Hepatocyte (in vitro differentiated cells): Measurements from ENCODE around the gene CENPT. TPM values are rescaled to one million over a fixed set of nuclear protein-coding genes. Genes with fewer than 3 reads are reported as not detected.
"Not testable (repeated sequence)": the region's sequence is repeated elsewhere in the genome, so short reads cannot be mapped to it uniquely, and the experiment has no call there.

ENCODE experiments used
- DNase-seq: peaks from one replicate; pipeline ENCODE4 v3.0.0-alpha.2; 2016; ENCODE audit warnings: low spot score
- H2AFZ ChIP-seq: fragments of 200-600 bp; sonication (generic); 2 replicates; pipeline ENCODE4 v1.6.0; 2016; ENCODE audit warnings: antibody characterized with exemption, mild to moderate bottlenecking
- H3K27ac ChIP-seq: fragments of 200-600 bp; sonication (generic); 2 replicates; pipeline ENCODE4 v1.5.1; 2016; ENCODE audit warnings: mild to moderate bottlenecking
- H3K27me3 ChIP-seq: fragments of 200-600 bp; sonication (generic); 2 replicates; pipeline ENCODE4 v1.6.1; 2016
- H3K36me3 ChIP-seq: fragments of 200-600 bp; sonication (generic); replicated peaks from 2 replicates; pipeline ENCODE4 v1.5.1; 2016; ENCODE audit warnings: low read depth; ENCODE audit not compliant: insufficient read depth
- H3K4me1 ChIP-seq: fragments of 200-600 bp; sonication (generic); 2 replicates; pipeline ENCODE4 v1.5.1; 2016; ENCODE audit warnings: mild to moderate bottlenecking, moderate library complexity; ENCODE audit not compliant: insufficient read depth
- H3K4me2 ChIP-seq: fragments of 200-600 bp; sonication (generic); 2 replicates; pipeline ENCODE4 v1.6.0; 2016
- H3K4me3 ChIP-seq: fragments of 200-600 bp; sonication (generic); 2 replicates; pipeline ENCODE4 v1.5.1; 2016; ENCODE audit warnings: mild to moderate bottlenecking
- H3K79me2 ChIP-seq: fragments of 200-600 bp; sonication (generic); 2 replicates; pipeline ENCODE4 v1.6.0; 2017; ENCODE audit warnings: mild to moderate bottlenecking
- H3K9me2 ChIP-seq: fragments of 200-600 bp; sonication (generic); replicated peaks from 2 replicates; pipeline ENCODE4 v1.6.0; 2017; ENCODE audit warnings: mild to moderate bottlenecking; ENCODE audit not compliant: insufficient read depth
- H3K9me3 ChIP-seq: fragments of 200-600 bp; sonication (generic); 2 replicates; pipeline ENCODE4 v1.5.1; 2016; ENCODE audit warnings: low read depth, mild to moderate bottlenecking
- H4K20me1 ChIP-seq: fragments of 200-600 bp; sonication (generic); 2 replicates; pipeline ENCODE4 v1.6.0; 2016; ENCODE audit warnings: mild to moderate bottlenecking; ENCODE audit not compliant: insufficient read depth, poor library complexity, severe bottlenecking
- CTCF ChIP-seq: fragments of 200-600 bp; sonication (generic); IDR thresholded peaks from 2 replicates; pipeline ENCODE4 v1.5.1; 2016; ENCODE audit warnings: antibody characterized with exemption, mild to moderate bottlenecking; ENCODE audit not compliant: poor library complexity
- EZH2 ChIP-seq: fragments of 200-600 bp; sonication (generic); IDR thresholded peaks from 2 replicates; pipeline ENCODE4 v1.6.1; 2016; ENCODE audit warnings: antibody characterized with exemption, mild to moderate bottlenecking, borderline replicate concordance
- EZH2phosphoT487 ChIP-seq: fragments of 200-600 bp; sonication (generic); IDR thresholded peaks from one replicate; pipeline ENCODE4 v1.6.1; 2018; ENCODE audit warnings: antibody characterized with exemption, mild to moderate bottlenecking, low read depth, moderate library complexity; ENCODE audit not compliant: unreplicated experiment, severe bottlenecking
- whole genome bisulfite sequencing: methylation state at CpG from one replicate; pipeline ENCODE4 v1.1.6; 2016; ENCODE audit warnings: low lambda C conversion rate; ENCODE audit errors: missing lambda C conversion rate; 5-methylcytosine and 5-hydroxymethylcytosine counted together
- polyA plus RNA-seq: library from polyadenylated mRNA; unstranded; fragments of >200 nt; fragmentation: Nextera tagmentation; extraction: Ambion mirVana; gene quantifications from 2 replicates; pipeline ENCODE4 v1.2.1, GENCODE V29; 2016
- total RNA-seq: library from RNA; depleted of rRNA; stranded (reverse); fragments of >200 nt; gene quantifications from 2 replicates; pipeline ENCODE4 v1.2.3, GENCODE V29; 2014

The CENPT gene
- total and polyA plus RNA-seq, 2 experiments from 2014 or later = 38.1 to 84.0 TPM

- Histone ChIP-seq H3K4me3 (no peak overlapping the region), H3K4me2 (no peak overlapping the region), H3K79me2 (peaks cover 79% of the 10 kb centered on the region), H3K9me3 (no peaks in the 10 kb centered on the region), H3K36me3 (no peaks in the 10 kb centered on the region), H3K9me2 (no peaks in the 10 kb centered on the region), H4K20me1 (peaks cover 44% of the 10 kb centered on the region), H3K27ac (no peak overlapping the region), H3K27me3 (no peaks in the 10 kb centered on the region), H3K4me1 (peaks cover 3% of the 10 kb centered on the region), H2AFZ (no peak overlapping the region)
- TF ChIP-seq EZH2 = no peak
- DNase-seq = no peak
- WGBS = 91% methylated on average over 2 of the region's 2 CpGs
Measured at GRCh38 chr16:67864594-67864993, 17.1 kb upstream of the CENPT start.

DNA sequence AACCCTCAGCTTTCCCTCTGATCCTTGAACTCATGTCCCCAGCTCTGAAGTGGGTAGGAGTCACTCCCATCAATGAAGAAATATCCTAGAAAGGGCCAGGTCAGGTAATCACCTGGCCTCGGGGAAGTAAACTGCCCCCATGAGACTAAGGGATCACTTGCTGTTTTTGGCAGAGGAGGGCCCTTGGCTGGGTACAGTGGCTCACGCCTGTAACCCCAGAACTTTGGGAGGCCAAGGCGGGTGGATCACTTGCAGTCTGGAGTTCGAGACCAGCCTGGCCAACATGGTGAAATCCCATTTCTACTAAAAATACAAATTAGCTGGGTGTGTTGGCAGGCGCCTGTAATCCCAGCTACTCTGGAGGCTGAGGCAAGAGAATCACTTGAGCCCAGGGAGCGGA is 16.6 kb upstream of the CENPT start:
- not testable (repeated sequence) for H3K9me2 ChIP-seq, H3K4me1 ChIP-seq, H3K4me3 ChIP-seq, H3K27me3 ChIP-seq, H3K27ac ChIP-seq, H3K36me3 ChIP-seq, H2AFZ ChIP-seq, H3K9me3 ChIP-seq, DNase-seq, H3K4me2 ChIP-seq
- Histone ChIP-seq H4K20me1 (peaks cover 49% of the 10 kb centered on the region), H3K79me2 (peaks cover 85% of the 10 kb centered on the region)
- 99% methylated on average over 6 of the region's 6 CpGs for WGBS

DNA sequence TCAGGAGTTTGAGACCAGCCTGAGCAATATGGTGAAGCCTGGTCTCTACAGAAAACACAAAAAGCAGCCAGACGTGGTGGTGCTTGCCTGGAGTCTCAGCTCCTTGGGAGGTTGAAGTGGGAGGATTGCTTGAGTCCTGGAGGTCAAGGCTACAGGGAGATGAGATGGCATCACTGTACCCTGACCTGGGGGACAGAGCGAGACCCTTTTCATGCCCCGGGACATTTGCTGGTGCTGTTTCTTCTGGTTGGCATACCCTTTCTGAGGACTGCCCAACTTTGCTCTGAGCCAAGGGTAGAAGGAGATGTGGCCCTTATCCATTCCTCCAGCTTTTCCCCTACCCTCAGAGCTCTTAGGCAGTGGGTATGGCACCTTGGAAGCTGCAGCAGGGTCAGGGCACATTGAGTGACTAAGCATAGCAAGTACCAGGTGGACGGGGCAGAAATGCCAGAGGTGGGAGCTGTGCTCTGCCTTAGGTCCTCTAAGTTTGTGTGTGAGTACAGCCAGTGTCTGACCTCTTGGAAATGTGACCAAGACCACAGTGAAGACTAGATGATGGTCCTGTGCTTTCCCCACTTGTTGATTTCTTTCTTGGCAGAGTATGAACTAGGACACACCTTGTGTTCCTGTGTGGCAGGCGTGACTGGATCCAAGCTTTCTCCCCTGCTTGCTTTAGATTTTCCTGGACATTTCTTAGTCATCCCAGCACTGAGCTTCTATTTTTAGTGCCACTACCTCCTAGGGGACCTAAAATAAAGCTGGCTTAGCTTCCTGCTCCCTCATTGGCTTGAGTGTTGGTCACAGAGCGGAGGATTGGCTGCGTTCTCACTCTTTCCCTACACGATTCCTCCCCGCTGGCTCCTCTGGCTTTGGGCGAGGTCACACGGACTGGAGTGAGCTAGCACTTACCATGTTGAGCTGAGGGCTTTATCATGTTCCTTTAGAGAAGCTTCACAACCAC is 15.4 kb upstream of the CENPT start:
- Histone ChIP-seq H3K27me3 (no peaks in the 10 kb centered on the region), H3K9me2 (no peaks in the 10 kb centered on the region), H3K4me3 (no peak overlapping the region), H3K4me1 (peaks cover 6% of the 10 kb centered on the region), H3K36me3 (no peaks in the 10 kb centered on the region), H4K20me1 (peaks cover 59% of the 10 kb centered on the region), H2AFZ (no peak overlapping the region), H3K27ac (no peak overlapping the region), H3K9me3 (no peaks in the 10 kb centered on the region), H3K79me2 (peaks cover 90% of the 10 kb centered on the region), H3K4me2 (no peak overlapping the region)
- 92% methylated on average over 11 of the region's 11 CpGs for WGBS
- DNase-seq = no peak
- no peak for TF ChIP-seq EZH2
- no peak for TF ChIP-seq EZH2phosphoT487
- TF ChIP-seq CTCF = no peak

DNA sequence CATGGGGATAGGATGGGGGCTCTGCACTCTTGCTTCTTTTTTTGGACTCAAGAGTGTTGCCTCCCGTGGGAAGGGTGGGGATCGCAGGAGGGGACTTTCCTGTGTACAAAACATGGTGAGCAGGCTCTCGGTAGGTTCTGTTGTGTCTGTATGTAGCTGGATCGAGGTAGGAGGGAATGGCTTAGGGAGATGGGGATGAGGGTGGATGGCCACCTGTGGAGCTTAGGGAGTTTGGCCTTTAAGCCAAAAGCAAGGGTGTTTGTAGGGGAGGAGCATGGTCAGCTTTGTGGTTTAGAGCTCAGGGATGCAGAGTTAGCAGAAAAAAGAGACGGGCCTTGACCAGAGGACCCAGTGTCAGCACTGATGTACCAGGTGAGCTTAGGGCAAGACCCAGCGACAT is 14.4 kb upstream of the CENPT start:
- Histone ChIP-seq H3K4me1 (peaks cover 14% of the 10 kb centered on the region), H3K27ac (no peak overlapping the region), H3K4me2 (no peak overlapping the region), H3K9me2 (no peaks in the 10 kb centered on the region), H3K27me3 (no peaks in the 10 kb centered on the region), H3K9me3 (no peaks in the 10 kb centered on the region), H2AFZ (no peak overlapping the region), H4K20me1 (peaks cover 62% of the 10 kb centered on the region), H3K4me3 (no peak overlapping the region), H3K79me2 (peaks cover 90% of the 10 kb centered on the region), H3K36me3 (no peaks in the 10 kb centered on the region)
- WGBS = 98% methylated on average over 6 of the region's 6 CpGs
- no peak for DNase-seq
- TF ChIP-seq EZH2 (no peak), CTCF (no peak), EZH2phosphoT487 (no peak)
